Caco-2 (cell line): ENCODE results near the gene YY1. TPM values are rescaled to one million over a fixed set of nuclear protein-coding genes. Genes with fewer than 3 reads are reported as not detected.

Experiments
- BruUV-seq: library from RNA; stranded (reverse); fragments of 400-500 nt; replicated peaks from 2 replicates; lab custom pipeline; 2021; lab: Mats Ljungman, UMichigan
- CTCF ChIA-PET: fragments of 300-600 bp; sonication (Branson Sonifier 250); formaldehyde crosslinking; loops from one replicate; lab custom pipeline; 2022; ENCODE audit warnings: antibody characterized with exemption; lab: Charles Lee
- POLR2A ChIA-PET: fragments of 300-600 bp; sonication (Branson Sonifier 250); formaldehyde crosslinking; loops from one replicate; lab custom pipeline; 2022; ENCODE audit warnings: antibody characterized with exemption; lab: Charles Lee
- DNase-seq, 2 experiments: peaks; one replicate each; pipeline versions ENCODE4 v3.0.0 to v3.0.0-alpha.2; 2020 to 2022
- H3K27me3 ChIP-seq: replicated peaks from 2 replicates; pipeline ENCODE4 v1.6.0; 2011; ENCODE audit warnings: low read length; ENCODE audit not compliant: control insufficient read depth, insufficient read depth
- H3K36me3 ChIP-seq: 2 replicates; pipeline ENCODE4 v1.5.1; 2011; ENCODE audit warnings: low read length; ENCODE audit not compliant: control insufficient read depth, insufficient read depth
- H3K4me1 ChIP-seq: fragments of 250-450 bp; sonication (Bioruptor Pico); 2 replicates; pipeline ENCODE4 v1.5.1; 2020; ENCODE audit warnings: mild to moderate bottlenecking
- H3K4me3 ChIP-seq: 2 replicates; pipeline ENCODE4 v1.5.1; 2011; ENCODE audit warnings: low read depth, mild to moderate bottlenecking, control low read depth, low read length
- H3K9me3 ChIP-seq: fragments of 250-450 bp; sonication (Bioruptor Pico); 2 replicates; pipeline ENCODE4 v1.5.1; 2020; ENCODE audit warnings: mild to moderate bottlenecking, moderate library complexity
- H3K27ac Mint-ChIP-seq: one replicate; pipeline ENCODE4 v1.8.0; 2022; ENCODE audit warnings: mixed read lengths; ENCODE audit not compliant: unreplicated experiment
- H3K27me3 Mint-ChIP-seq: one replicate; pipeline ENCODE4 v1.8.0; 2022; ENCODE audit warnings: mixed read lengths; ENCODE audit not compliant: insufficient read depth, unreplicated experiment
- H3K36me3 Mint-ChIP-seq: one replicate; pipeline ENCODE4 v1.8.0; 2022; ENCODE audit warnings: mild to moderate bottlenecking, mixed read lengths; ENCODE audit not compliant: insufficient read depth, unreplicated experiment
- H3K4me1 Mint-ChIP-seq: one replicate; pipeline ENCODE4 v1.8.0; 2022; ENCODE audit warnings: low read depth, mixed read lengths; ENCODE audit not compliant: unreplicated experiment
- H3K4me3 Mint-ChIP-seq: one replicate; pipeline ENCODE4 v1.8.0; 2022; ENCODE audit warnings: mild to moderate bottlenecking, moderate library complexity, mixed read lengths; ENCODE audit not compliant: unreplicated experiment
- H3K9me3 Mint-ChIP-seq: one replicate; pipeline ENCODE4 v1.8.0; 2022; ENCODE audit warnings: mixed read lengths; ENCODE audit not compliant: unreplicated experiment
- CTCF ChIP-seq, 2 experiments: fragments of 200-600 bp in 1 of 2; IDR thresholded peaks; 1 replicate in 1 of 2; 2 replicates in 1 of 2; pipeline versions ENCODE4 v1.5.1 to v1.8.0; 2011 to 2022; ENCODE audit warnings: antibody characterized with exemption in 1 of 2, control low read depth in 1 of 2, inconsistent platforms in 1 of 2, low read depth in 1 of 2, low read length in 1 of 2, mild to moderate bottlenecking in 1 of 2, moderate library complexity in 1 of 2; ENCODE audit not compliant: insufficient read depth in 1 of 2, severe bottlenecking in 1 of 2, unreplicated experiment in 1 of 2
- intact Hi-C: fragments of 100-400 bp; cut with micrococcal nuclease; formaldehyde crosslinking; loops from one replicate; pipeline ENCODE4 v1.10.0; 2022; ENCODE audit not compliant: unreplicated experiment
- total RNA-seq: library from RNA; stranded (reverse); gene quantifications from 2 replicates; pipeline ENCODE4 v1.2.3, GENCODE V29; 2022

Gene YY1
- total RNA-seq, 1 experiment from 2014 or later: 94.1 TPM

- Mint-ChIP-seq H3K9me3 (no peaks in the 10 kb centered on the region), H3K4me1 (no peaks in the 10 kb centered on the region), H3K27me3 (no peaks in the 10 kb centered on the region), H3K27ac (no peak overlapping the region), H3K36me3 (peaks cover 27% of the 10 kb centered on the region), H3K4me3 (no peak overlapping the region)
- DNase-seq: no peak
- intact Hi-C loops: no loop called here
- ChIA-PET CTCF (no interaction called here), POLR2A (no interaction called here)
- no peak overlapping the region for H3K4me3 ChIP-seq
- no peaks in the 10 kb centered on the region for H3K27me3 ChIP-seq
- no TSS peak for BruUV-seq
- H3K9me3 ChIP-seq: no peaks in the 10 kb centered on the region
- H3K4me1 ChIP-seq: no peaks in the 10 kb centered on the region
- no peak for TF ChIP-seq CTCF (IDR thresholded peaks at IDR 0.05; ENCODE audit: insufficient read depth in 1 of 2, low read depth in 1 of 2, low read length in 1 of 2, severe bottlenecking in 1 of 2, unreplicated experiment in 1 of 2)
- no peaks in the 10 kb centered on the region; the same call in 1 of the 2 replicates for H3K36me3 ChIP-seq
Measured at GRCh38 chr14:100292776-100293461, 54.0 kb downstream of the YY1 start.

GRCh38 chr14:100293497-100294212 lies 54.7 kb downstream of the YY1 start:
- DNase-seq: no peak
- Mint-ChIP-seq H3K4me3 (no peak overlapping the region), H3K36me3 (peaks cover 30% of the 10 kb centered on the region), H3K9me3 (no peaks in the 10 kb centered on the region), H3K4me1 (no peaks in the 10 kb centered on the region), H3K27me3 (no peaks in the 10 kb centered on the region), H3K27ac (no peak overlapping the region)
- intact Hi-C loops: no loop called here
- H3K36me3 ChIP-seq: no peaks in the 10 kb centered on the region; the same call in 1 of the 2 replicates
- POLR2A ChIA-PET: no interaction called here
- H3K27me3 ChIP-seq: no peaks in the 10 kb centered on the region
- H3K4me3 ChIP-seq: no peak overlapping the region
- no peak for TF ChIP-seq CTCF (IDR thresholded peaks at IDR 0.05; ENCODE audit: insufficient read depth in 1 of 2, low read depth in 1 of 2, low read length in 1 of 2, severe bottlenecking in 1 of 2, unreplicated experiment in 1 of 2)
- H3K4me1 ChIP-seq: no peaks in the 10 kb centered on the region
- CTCF ChIA-PET: no interaction called here
- H3K9me3 ChIP-seq: no peaks in the 10 kb centered on the region
- no TSS peak for BruUV-seq

GRCh38 chr14:100294213-100294962 lies 55.4 kb downstream of the YY1 start:
- H3K36me3 Mint-ChIP-seq: peaks cover 30% of the 10 kb centered on the region
- H3K4me1 ChIP-seq: no peaks in the 10 kb centered on the region

More at GRCh38 chr14:100294213-100294962, 55.4 kb downstream of the YY1 start:
- no peak for TF ChIP-seq CTCF (IDR thresholded peaks at IDR 0.05; ENCODE audit: insufficient read depth in 1 of 2, low read depth in 1 of 2, low read length in 1 of 2, severe bottlenecking in 1 of 2, unreplicated experiment in 1 of 2)
- DNase-seq: no peak
- Mint-ChIP-seq H3K4me3 (no peak overlapping the region), H3K27ac (no peak overlapping the region), H3K9me3 (no peaks in the 10 kb centered on the region), H3K4me1 (peaks cover under 1% of the 10 kb centered on the region), H3K27me3 (no peaks in the 10 kb centered on the region)
- no peaks in the 10 kb centered on the region for H3K9me3 ChIP-seq
- H3K27me3 ChIP-seq: no peaks in the 10 kb centered on the region
- intact Hi-C loops: no loop called here
- no peaks in the 10 kb centered on the region; the same call in 1 of the 2 replicates for H3K36me3 ChIP-seq
- ChIA-PET CTCF (interaction anchor here (1.1 kb wide), 1 partner anchor 351 kb away, joined by 3 read pairs; no protein-coding TSS in a partner anchor), POLR2A (no interaction called here)
- BruUV-seq: no TSS peak
- H3K4me3 ChIP-seq: no peak overlapping the region
